ENCODE data around the gene GPR12.

DNA sequence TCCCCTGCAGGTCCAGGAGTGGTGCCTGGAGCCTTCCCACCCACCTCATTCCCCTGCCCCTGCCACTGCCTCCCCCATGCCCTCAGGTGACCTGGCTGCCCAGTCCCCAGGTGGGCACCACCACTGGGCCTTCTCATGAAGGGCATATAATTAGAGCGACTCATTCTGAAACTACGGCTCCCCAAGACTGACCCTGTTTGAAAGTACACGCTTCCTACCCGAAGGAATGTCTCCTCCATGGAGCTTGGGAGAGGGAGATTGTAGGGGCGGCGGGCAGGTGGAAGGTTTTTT lies 52.6 kb downstream of the GPR12 start:
- TF ChIP-seq CTCF (IDR thresholded peaks at IDR 0.05; ENCODE audit: low read length): no peak
- TF ChIP-seq EZH2 (optimal IDR thresholded peaks at IDR 0.05; ENCODE audit: low read depth, low read length): no peak
- no peak for TF ChIP-seq EZH2phosphoT487 (IDR thresholded peaks at IDR 0.05; ENCODE audit: low read length)

Measured in MM.1S (cell line).